ENCODE measurements around the gene GET4. TPM values are rescaled to one million over a fixed set of nuclear protein-coding genes. Genes with fewer than 3 reads are reported as not detected.

The GET4 gene
- total and polyA plus RNA-seq, 4 donors = 19.5 to 34.7 (median 27.3) TPM

DNA sequence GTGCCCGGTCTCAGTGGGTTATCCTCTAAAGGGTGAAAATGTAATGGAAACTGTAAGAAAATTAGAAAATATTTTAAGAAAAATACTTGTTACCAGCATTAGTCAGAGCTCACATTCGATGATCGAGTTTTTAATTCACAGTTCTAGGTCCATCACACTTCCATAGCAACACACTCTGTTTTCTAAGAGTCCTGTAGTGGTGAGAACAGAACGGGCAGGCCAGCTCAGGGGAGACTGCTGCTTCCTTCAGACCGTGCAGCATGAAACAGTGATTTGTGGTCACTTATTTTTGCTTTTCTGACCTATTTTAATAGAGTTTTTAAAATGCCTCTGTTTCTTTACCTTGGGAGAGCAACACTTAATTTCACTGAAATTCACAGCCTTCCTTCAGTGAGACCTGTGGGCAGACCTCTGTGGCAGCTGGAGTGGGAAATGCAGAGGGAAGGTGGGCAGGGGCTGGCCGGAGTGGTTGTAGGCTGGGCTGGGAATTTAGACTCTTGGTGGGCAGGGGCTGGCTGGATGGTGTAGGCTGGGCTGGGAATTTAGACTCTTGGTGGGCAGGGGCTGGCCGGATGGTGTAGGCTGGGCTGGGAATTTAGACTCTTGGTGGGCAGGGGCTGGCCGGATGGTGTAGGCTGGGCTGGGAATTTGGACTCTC is 42.6 kb upstream of the GET4 start:
- no peak for TF ChIP-seq EGR1 (IDR thresholded peaks at IDR 0.05; ENCODE audit: low read depth in 2 of 2)
- no peak for TF ChIP-seq YY1 (IDR thresholded peaks at IDR 0.05)
- TF ChIP-seq, protein P1, sequence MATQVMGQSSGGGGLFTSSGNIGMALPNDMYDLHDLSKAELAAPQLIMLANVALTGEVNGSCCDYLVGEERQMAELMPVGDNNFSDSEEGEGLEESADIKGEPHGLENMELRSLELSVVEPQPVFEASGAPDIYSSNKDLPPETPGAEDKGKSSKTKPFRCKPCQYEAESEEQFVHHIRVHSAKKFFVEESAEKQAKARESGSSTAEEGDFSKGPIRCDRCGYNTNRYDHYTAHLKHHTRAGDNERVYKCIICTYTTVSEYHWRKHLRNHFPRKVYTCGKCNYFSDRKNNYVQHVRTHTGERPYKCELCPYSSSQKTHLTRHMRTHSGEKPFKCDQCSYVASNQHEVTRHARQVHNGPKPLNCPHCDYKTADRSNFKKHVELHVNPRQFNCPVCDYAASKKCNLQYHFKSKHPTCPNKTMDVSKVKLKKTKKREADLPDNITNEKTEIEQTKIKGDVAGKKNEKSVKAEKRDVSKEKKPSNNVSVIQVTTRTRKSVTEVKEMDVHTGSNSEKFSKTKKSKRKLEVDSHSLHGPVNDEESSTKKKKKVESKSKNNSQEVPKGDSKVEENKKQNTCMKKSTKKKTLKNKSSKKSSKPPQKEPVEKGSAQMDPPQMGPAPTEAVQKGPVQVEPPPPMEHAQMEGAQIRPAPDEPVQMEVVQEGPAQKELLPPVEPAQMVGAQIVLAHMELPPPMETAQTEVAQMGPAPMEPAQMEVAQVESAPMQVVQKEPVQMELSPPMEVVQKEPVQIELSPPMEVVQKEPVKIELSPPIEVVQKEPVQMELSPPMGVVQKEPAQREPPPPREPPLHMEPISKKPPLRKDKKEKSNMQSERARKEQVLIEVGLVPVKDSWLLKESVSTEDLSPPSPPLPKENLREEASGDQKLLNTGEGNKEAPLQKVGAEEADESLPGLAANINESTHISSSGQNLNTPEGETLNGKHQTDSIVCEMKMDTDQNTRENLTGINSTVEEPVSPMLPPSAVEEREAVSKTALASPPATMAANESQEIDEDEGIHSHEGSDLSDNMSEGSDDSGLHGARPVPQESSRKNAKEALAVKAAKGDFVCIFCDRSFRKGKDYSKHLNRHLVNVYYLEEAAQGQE (IDR thresholded peaks at IDR 0.05) = no peak
- TF ChIP-seq HNF4A (conservative IDR thresholded peaks at IDR 0.05) = no peak
- TF ChIP-seq FOXA2 (IDR thresholded peaks at IDR 0.05) = no peak
- no peak for TF ChIP-seq RAD21 (IDR thresholded peaks at IDR 0.05)
- 90% methylated on average over 8 of the region's 8 CpGs for WGBS
- Histone ChIP-seq H3K9me3 (ENCODE audit: control insufficient read depth in 4 of 4, low read length in 3 of 4) (no peaks in the 10 kb centered on the region), H3K4me3 (ENCODE audit: low read depth in 1 of 3, low read length in 3 of 3) (no peak overlapping the region), H3K9ac (ENCODE audit: low read depth in 1 of 2, low read length in 2 of 2) (no peak overlapping the region), H3K4me1 (ENCODE audit: control insufficient read depth in 4 of 4, insufficient read depth in 4 of 4, low read length in 3 of 4) (peaks cover 0 to 15% (median 0%) of the 10 kb centered on the region in 4 donors), H3K27me3 (ENCODE audit: control insufficient read depth in 4 of 4, insufficient read depth in 4 of 4, low read length in 3 of 4) (no peaks in the 10 kb centered on the region), H3K36me3 (ENCODE audit: control insufficient read depth in 4 of 4, insufficient read depth in 3 of 4, low read depth in 1 of 4, low read length in 3 of 4) (peaks cover 2 to 9% (median 2%) of the 10 kb centered on the region in 4 donors), H3K27ac (ENCODE audit: low read depth in 1 of 2, low read length in 2 of 2) (no peak overlapping the region)
- no peak for DNase-seq (ENCODE audit: low spot score)

DNA sequence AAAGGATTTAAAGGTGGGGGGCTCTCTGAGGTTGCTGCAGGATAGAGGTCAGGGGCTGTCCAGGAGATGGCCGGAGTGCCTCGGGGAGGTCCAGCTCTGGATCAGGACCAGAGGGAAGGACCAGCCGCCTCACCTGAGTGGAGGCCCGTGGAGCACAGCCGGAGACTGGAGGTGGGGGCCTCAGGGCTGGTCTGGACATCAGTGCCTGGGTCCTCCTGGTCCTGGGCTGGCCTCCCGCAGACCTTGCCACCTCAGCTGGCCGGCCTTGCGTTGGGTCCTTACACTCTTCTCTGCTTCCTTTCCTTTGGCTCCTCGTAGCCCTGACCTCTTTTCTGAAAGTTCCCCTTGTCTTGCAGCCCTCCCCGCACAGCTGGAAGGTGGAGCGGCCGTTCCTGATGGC is 42.1 kb upstream of the GET4 start:
- Histone ChIP-seq H3K27ac (ENCODE audit: low read depth in 1 of 2, low read length in 2 of 2) (no peak overlapping the region), H3K9me3 (ENCODE audit: control insufficient read depth in 4 of 4, low read length in 3 of 4) (no peaks in the 10 kb centered on the region), H3K4me1 (ENCODE audit: control insufficient read depth in 4 of 4, insufficient read depth in 4 of 4, low read length in 3 of 4) (peaks cover 0 to 12% (median 0%) of the 10 kb centered on the region in 4 donors), H3K9ac (ENCODE audit: low read depth in 1 of 2, low read length in 2 of 2) (no peak overlapping the region), H3K36me3 (ENCODE audit: control insufficient read depth in 4 of 4, insufficient read depth in 3 of 4, low read depth in 1 of 4, low read length in 3 of 4) (peaks cover 4 to 14% (median 7%) of the 10 kb centered on the region in 4 donors), H3K27me3 (ENCODE audit: control insufficient read depth in 4 of 4, insufficient read depth in 4 of 4, low read length in 3 of 4) (no peaks in the 10 kb centered on the region), H3K4me3 (ENCODE audit: low read depth in 1 of 3, low read length in 3 of 3) (no peak overlapping the region)
- TF ChIP-seq NR2F2 (IDR thresholded peaks at IDR 0.05) (no peak), HNF4G (IDR thresholded peaks at IDR 0.05) (no peak), GABPA (IDR thresholded peaks at IDR 0.05 in 1 of 2, conservative IDR thresholded peaks at IDR 0.05 in 1 of 2) (no peak), FOXA2 (IDR thresholded peaks at IDR 0.05) (no peak), YY1 (IDR thresholded peaks at IDR 0.05) (no peak), EGR1 (IDR thresholded peaks at IDR 0.05; ENCODE audit: low read depth in 2 of 2) (no peak)
- TF ChIP-seq, protein P2, sequence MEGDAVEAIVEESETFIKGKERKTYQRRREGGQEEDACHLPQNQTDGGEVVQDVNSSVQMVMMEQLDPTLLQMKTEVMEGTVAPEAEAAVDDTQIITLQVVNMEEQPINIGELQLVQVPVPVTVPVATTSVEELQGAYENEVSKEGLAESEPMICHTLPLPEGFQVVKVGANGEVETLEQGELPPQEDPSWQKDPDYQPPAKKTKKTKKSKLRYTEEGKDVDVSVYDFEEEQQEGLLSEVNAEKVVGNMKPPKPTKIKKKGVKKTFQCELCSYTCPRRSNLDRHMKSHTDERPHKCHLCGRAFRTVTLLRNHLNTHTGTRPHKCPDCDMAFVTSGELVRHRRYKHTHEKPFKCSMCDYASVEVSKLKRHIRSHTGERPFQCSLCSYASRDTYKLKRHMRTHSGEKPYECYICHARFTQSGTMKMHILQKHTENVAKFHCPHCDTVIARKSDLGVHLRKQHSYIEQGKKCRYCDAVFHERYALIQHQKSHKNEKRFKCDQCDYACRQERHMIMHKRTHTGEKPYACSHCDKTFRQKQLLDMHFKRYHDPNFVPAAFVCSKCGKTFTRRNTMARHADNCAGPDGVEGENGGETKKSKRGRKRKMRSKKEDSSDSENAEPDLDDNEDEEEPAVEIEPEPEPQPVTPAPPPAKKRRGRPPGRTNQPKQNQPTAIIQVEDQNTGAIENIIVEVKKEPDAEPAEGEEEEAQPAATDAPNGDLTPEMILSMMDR (IDR thresholded peaks at IDR 0.05; ENCODE audit: low read depth, low read length, missing input control) = no peak
- TF ChIP-seq, protein P1 (IDR thresholded peaks at IDR 0.05) = no peak
- TF ChIP-seq, protein P3, sequence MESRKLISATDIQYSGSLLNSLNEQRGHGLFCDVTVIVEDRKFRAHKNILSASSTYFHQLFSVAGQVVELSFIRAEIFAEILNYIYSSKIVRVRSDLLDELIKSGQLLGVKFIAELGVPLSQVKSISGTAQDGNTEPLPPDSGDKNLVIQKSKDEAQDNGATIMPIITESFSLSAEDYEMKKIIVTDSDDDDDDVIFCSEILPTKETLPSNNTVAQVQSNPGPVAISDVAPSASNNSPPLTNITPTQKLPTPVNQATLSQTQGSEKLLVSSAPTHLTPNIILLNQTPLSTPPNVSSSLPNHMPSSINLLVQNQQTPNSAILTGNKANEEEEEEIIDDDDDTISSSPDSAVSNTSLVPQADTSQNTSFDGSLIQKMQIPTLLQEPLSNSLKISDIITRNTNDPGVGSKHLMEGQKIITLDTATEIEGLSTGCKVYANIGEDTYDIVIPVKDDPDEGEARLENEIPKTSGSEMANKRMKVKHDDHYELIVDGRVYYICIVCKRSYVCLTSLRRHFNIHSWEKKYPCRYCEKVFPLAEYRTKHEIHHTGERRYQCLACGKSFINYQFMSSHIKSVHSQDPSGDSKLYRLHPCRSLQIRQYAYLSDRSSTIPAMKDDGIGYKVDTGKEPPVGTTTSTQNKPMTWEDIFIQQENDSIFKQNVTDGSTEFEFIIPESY (IDR thresholded peaks at IDR 0.05) = no peak
- 96% methylated on average over 12 of the region's 12 CpGs for WGBS
- no peak for DNase-seq (ENCODE audit: low spot score)
